Astrocyte (in vitro differentiated cells and primary cell): ENCODE data around the gene COL19A1. TPM values are rescaled to one million over a fixed set of nuclear protein-coding genes. Genes with fewer than 3 reads are reported as not detected.

Experiments used
- DNase-seq: peaks from one replicate; pipeline ENCODE4 v3.0.0-alpha.2; 2010; ENCODE audit warnings: low read depth
- FAIRE-seq: peaks from 2 replicates; lab custom pipeline; 2011; peaks lifted over from hg19 to GRCh38; lab: Jason Lieb, UNC
- H2AFZ ChIP-seq: 2 replicates; pipeline ENCODE4 v1.6.0; 2012; ENCODE audit warnings: low read depth, low read length, inconsistent platforms
- H3K27ac ChIP-seq: 2 replicates; pipeline ENCODE4 v1.5.1; 2011; ENCODE audit warnings: low read depth, low read length, inconsistent platforms
- H3K27me3 ChIP-seq: 2 replicates; pipeline ENCODE4 v1.6.0; 2011; ENCODE audit warnings: low read length, inconsistent platforms; ENCODE audit not compliant: insufficient read depth
- H3K36me3 ChIP-seq: 2 replicates; pipeline ENCODE4 v1.5.1; 2011; ENCODE audit warnings: low read length, inconsistent platforms; ENCODE audit not compliant: insufficient read depth
- H3K4me1 ChIP-seq: 2 replicates; pipeline ENCODE4 v1.5.1; 2011; ENCODE audit warnings: low read length, inconsistent platforms; ENCODE audit not compliant: insufficient read depth
- H3K4me2 ChIP-seq: 2 replicates; pipeline ENCODE4 v1.6.0; 2012; ENCODE audit warnings: low read length, inconsistent platforms
- H3K4me3 ChIP-seq: 2 replicates; pipeline ENCODE4 v1.5.1; 2011; ENCODE audit warnings: low read depth, mild to moderate bottlenecking, low read length, inconsistent platforms; ENCODE audit not compliant: insufficient read depth
- H3K79me2 ChIP-seq: 2 replicates; pipeline ENCODE4 v1.6.0; 2012; ENCODE audit warnings: mild to moderate bottlenecking, low read length, inconsistent platforms; ENCODE audit not compliant: insufficient read depth
- H3K9ac ChIP-seq: 2 replicates; pipeline ENCODE4 v1.6.0; 2012; ENCODE audit warnings: mild to moderate bottlenecking, low read length, inconsistent platforms
- H3K9me3 ChIP-seq: 2 replicates; pipeline ENCODE4 v1.5.1; 2012; ENCODE audit warnings: low read depth, mild to moderate bottlenecking, low read length, inconsistent platforms; ENCODE audit not compliant: insufficient read depth
- H4K20me1 ChIP-seq: 2 replicates; pipeline ENCODE4 v1.6.0; 2012; ENCODE audit warnings: low read length, inconsistent platforms; ENCODE audit not compliant: insufficient read depth
- H3K27ac Mint-ChIP-seq: one replicate; pipeline ENCODE4 v1.8.0; 2021; ENCODE audit warnings: mild to moderate bottlenecking, mixed read lengths; ENCODE audit not compliant: unreplicated experiment
- H3K27me3 Mint-ChIP-seq: one replicate; pipeline ENCODE4 v1.8.0; 2021; ENCODE audit warnings: low read depth, mixed read lengths; ENCODE audit not compliant: unreplicated experiment
- H3K36me3 Mint-ChIP-seq: one replicate; pipeline ENCODE4 v1.8.0; 2021; ENCODE audit warnings: low read depth, mixed read lengths; ENCODE audit not compliant: unreplicated experiment
- H3K4me1 Mint-ChIP-seq: one replicate; pipeline ENCODE4 v1.8.0; 2021; ENCODE audit warnings: low read depth, mixed read lengths; ENCODE audit not compliant: unreplicated experiment
- H3K4me3 Mint-ChIP-seq: one replicate; pipeline ENCODE4 v1.8.0; 2021; ENCODE audit warnings: mild to moderate bottlenecking, moderate library complexity, mixed read lengths; ENCODE audit not compliant: unreplicated experiment
- H3K9me3 Mint-ChIP-seq: one replicate; pipeline ENCODE4 v1.8.0; 2021; ENCODE audit warnings: mild to moderate bottlenecking, mixed read lengths; ENCODE audit not compliant: unreplicated experiment
- EZH2 ChIP-seq: IDR thresholded peaks from 2 replicates; pipeline ENCODE4 v1.6.1; 2012; ENCODE audit warnings: mild to moderate bottlenecking, low read length, inconsistent platforms; ENCODE audit not compliant: insufficient read depth
- total RNA-seq: library from RNA; stranded (reverse); gene quantifications from 2 replicates; pipeline ENCODE4 v1.2.1, GENCODE V29; 2021
- TF ChIP-seq, protein P1 (sequence below): IDR thresholded peaks from 2 replicates; pipeline ENCODE4 v1.5.1; 2011; ENCODE audit warnings: low read depth, mild to moderate bottlenecking, inconsistent platforms, low read length, moderate library complexity; ENCODE audit not compliant: insufficient read depth

Gene COL19A1
- total RNA-seq, 1 donor from 2014 or later = 0.18 TPM

GRCh38 chr6:69987550-69987949, 121.2 kb downstream of the COL19A1 start:
- Mint-ChIP-seq H3K36me3 (no peaks in the 10 kb centered on the region), H3K4me3 (no peak overlapping the region), H3K4me1 (peaks cover 4% of the 10 kb centered on the region), H3K27ac (no peak overlapping the region), H3K9me3 (no peaks in the 10 kb centered on the region), H3K27me3 (no peaks in the 10 kb centered on the region)
- Histone ChIP-seq H3K4me2 (no peak overlapping the region), H3K36me3 (no peaks in the 10 kb centered on the region), H3K9me3 (no peaks in the 10 kb centered on the region), H3K79me2 (no peaks in the 10 kb centered on the region), H3K9ac (no peak overlapping the region), H3K27ac (no peak overlapping the region), H4K20me1 (no peaks in the 10 kb centered on the region), H3K4me3 (no peak overlapping the region), H2AFZ (no peak overlapping the region), H3K27me3 (no peaks in the 10 kb centered on the region), H3K4me1 (no peaks in the 10 kb centered on the region)
- TF ChIP-seq, protein P1, sequence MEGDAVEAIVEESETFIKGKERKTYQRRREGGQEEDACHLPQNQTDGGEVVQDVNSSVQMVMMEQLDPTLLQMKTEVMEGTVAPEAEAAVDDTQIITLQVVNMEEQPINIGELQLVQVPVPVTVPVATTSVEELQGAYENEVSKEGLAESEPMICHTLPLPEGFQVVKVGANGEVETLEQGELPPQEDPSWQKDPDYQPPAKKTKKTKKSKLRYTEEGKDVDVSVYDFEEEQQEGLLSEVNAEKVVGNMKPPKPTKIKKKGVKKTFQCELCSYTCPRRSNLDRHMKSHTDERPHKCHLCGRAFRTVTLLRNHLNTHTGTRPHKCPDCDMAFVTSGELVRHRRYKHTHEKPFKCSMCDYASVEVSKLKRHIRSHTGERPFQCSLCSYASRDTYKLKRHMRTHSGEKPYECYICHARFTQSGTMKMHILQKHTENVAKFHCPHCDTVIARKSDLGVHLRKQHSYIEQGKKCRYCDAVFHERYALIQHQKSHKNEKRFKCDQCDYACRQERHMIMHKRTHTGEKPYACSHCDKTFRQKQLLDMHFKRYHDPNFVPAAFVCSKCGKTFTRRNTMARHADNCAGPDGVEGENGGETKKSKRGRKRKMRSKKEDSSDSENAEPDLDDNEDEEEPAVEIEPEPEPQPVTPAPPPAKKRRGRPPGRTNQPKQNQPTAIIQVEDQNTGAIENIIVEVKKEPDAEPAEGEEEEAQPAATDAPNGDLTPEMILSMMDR = no peak
- TF ChIP-seq EZH2 = no peak
- no peak for FAIRE-seq
- DNase-seq = no peak

DNA sequence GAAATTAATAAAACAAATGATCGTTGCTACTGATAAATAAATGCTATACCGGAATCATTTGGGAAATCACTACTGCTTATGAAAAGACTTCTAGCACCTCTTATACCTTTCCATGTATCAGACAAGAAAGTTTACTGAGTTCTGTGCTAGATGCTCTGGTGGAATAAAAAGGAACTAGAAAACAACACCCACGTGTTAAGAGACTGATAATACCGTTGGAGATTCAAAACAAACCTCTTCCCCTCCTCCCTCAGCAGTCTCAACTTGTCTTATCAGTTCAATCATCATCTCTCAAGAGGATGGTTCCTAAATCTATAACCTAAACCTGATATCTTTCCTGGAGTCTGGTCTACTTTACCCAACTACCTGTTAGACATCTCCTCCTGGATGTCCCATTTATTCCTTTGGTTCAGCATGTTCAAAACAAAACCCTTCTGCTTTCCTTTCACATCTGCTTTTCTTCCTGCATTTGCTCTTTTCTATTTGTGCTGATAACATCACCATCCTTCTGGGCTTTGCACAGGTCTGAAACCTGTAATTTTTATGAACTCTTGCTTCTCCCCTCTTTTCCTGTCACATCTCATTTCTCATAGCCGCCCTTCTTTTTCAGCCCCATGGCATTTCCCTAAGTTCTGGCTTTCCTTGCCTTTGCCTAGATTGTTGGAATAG, 122.2 kb downstream of the COL19A1 start:
- Histone ChIP-seq H3K36me3 (no peaks in the 10 kb centered on the region), H3K27ac (no peak overlapping the region), H4K20me1 (no peaks in the 10 kb centered on the region), H3K9ac (no peak overlapping the region), H3K27me3 (no peaks in the 10 kb centered on the region), H3K79me2 (no peaks in the 10 kb centered on the region), H3K9me3 (no peaks in the 10 kb centered on the region), H3K4me2 (no peak overlapping the region), H3K4me3 (no peak overlapping the region), H3K4me1 (no peaks in the 10 kb centered on the region), H2AFZ (no peak overlapping the region)
- no peaks in the 10 kb centered on the region for H3K36me3 Mint-ChIP-seq
- H3K27me3 Mint-ChIP-seq = no peaks in the 10 kb centered on the region
- no peak for DNase-seq
- H3K9me3 Mint-ChIP-seq = no peaks in the 10 kb centered on the region
- no peak for FAIRE-seq
- H3K4me1 Mint-ChIP-seq = peaks cover 4% of the 10 kb centered on the region
- H3K4me3 Mint-ChIP-seq = no peak overlapping the region
- no peak overlapping the region for H3K27ac Mint-ChIP-seq
- TF ChIP-seq EZH2 = no peak
- TF ChIP-seq, protein P1 = no peak

GRCh38 chr6:69994251-69994650, 127.9 kb downstream of the COL19A1 start:
- FAIRE-seq (no peak), DNase-seq (no peak)
- Histone ChIP-seq H3K36me3 (no peaks in the 10 kb centered on the region), H3K4me1 (no peaks in the 10 kb centered on the region), H3K4me2 (no peak overlapping the region), H3K27ac (no peak overlapping the region), H3K9me3 (no peaks in the 10 kb centered on the region), H3K9ac (no peak overlapping the region), H2AFZ (no peak overlapping the region), H3K79me2 (no peaks in the 10 kb centered on the region), H3K4me3 (no peak overlapping the region), H3K27me3 (no peaks in the 10 kb centered on the region), H4K20me1 (no peaks in the 10 kb centered on the region)
- TF ChIP-seq EZH2 = no peak
- TF ChIP-seq, protein P1 = no peak
- Mint-ChIP-seq H3K36me3 (no peaks in the 10 kb centered on the region), H3K9me3 (no peaks in the 10 kb centered on the region), H3K27me3 (no peaks in the 10 kb centered on the region), H3K27ac (no peak overlapping the region), H3K4me3 (no peak overlapping the region), H3K4me1 (peaks cover 9% of the 10 kb centered on the region)
